Epithelial cell of esophagus (primary cell): ENCODE measurements around the gene RAPGEF1.
A peak's percentile ranks its signal among the peaks of the same experiment; 100 is the strongest.

ENCODE experiments used
- DNase-seq: peaks from one replicate; pipeline ENCODE4 v3.0.0; 2010; ENCODE audit warnings: low read depth
- H3K4me3 ChIP-seq: 2 replicates; pipeline ENCODE4 v1.5.1; 2011; ENCODE audit warnings: mild to moderate bottlenecking, low read length, control low read depth
- TF ChIP-seq, protein P1 (sequence below): IDR thresholded peaks from 2 replicates; pipeline ENCODE4 v1.5.1; 2011; ENCODE audit warnings: low read depth, mild to moderate bottlenecking, low read length, control low read depth, inconsistent platforms; ENCODE audit not compliant: insufficient read depth; ENCODE audit errors: missing control alignments

RAPGEF1 gene

DNA sequence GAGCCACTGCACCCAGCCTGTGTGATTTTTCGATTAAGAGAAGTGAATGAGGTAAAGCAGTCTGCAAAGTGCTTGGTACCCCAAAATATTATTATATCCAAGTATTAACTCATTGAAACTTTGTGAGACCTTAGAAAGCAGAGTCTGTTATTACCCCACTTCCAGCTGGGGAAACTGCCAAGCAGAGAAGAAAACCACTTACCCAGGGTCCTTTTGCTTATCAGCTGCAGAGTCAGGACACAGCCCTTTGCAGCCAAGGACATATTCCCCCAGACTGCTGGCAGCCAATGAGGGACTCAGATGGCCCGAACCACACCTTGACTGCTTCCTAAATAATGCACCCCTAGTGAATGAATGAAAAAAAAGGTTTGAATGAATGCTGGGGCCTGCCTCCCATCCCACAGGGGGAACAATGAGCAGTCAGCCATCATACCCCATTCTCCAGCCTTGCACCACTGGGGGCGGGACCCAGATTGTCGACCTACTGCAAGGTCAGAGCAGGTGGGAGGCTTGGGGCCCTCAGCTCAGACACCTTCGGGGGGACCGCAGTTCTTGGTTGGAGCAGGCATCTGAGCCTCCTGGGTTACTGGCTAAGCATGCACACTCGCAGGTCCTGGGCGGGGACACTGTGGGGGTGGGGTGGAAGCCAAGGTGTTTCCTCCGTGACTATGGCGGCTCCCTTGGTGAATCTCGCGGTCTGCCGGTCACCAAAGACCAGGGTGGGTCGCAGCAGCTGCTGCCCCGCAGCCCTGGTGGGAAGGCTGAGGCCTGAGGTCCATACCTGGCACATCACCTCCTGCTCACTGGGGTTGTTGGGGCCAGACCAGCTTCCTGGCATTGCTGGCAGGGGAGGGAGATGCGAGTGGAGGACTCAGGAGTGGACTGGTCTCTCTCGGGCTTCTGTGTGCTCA lies 164.9 kb downstream of the RAPGEF1 start:
- no peak for DNase-seq
- TF ChIP-seq, protein P1, sequence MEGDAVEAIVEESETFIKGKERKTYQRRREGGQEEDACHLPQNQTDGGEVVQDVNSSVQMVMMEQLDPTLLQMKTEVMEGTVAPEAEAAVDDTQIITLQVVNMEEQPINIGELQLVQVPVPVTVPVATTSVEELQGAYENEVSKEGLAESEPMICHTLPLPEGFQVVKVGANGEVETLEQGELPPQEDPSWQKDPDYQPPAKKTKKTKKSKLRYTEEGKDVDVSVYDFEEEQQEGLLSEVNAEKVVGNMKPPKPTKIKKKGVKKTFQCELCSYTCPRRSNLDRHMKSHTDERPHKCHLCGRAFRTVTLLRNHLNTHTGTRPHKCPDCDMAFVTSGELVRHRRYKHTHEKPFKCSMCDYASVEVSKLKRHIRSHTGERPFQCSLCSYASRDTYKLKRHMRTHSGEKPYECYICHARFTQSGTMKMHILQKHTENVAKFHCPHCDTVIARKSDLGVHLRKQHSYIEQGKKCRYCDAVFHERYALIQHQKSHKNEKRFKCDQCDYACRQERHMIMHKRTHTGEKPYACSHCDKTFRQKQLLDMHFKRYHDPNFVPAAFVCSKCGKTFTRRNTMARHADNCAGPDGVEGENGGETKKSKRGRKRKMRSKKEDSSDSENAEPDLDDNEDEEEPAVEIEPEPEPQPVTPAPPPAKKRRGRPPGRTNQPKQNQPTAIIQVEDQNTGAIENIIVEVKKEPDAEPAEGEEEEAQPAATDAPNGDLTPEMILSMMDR = no peak
- H3K4me3 ChIP-seq = no peak overlapping the region

DNA sequence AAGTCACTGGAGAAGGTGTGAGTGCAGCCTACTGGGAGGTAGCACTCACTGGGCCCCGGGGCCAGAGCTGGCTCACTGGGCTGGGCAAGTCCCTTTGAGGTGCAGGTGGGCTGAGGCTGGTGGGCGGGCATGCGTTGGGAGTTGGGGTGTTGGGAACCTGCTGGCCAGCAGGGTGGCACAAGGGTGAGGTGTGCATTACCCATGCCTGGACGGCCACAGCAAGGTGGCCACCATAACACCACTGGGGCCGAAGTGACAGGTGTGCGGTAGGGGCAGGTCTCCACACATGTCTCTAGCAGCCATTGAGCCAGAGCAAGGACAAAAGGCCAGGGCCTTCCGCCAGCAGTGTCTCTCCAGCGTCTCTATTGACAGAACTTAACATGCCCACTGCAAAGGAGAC lies 172.0 kb downstream of the RAPGEF1 start:
- no peak overlapping the region for H3K4me3 ChIP-seq
- TF ChIP-seq, protein P1 = no peak
- no peak for DNase-seq

DNA sequence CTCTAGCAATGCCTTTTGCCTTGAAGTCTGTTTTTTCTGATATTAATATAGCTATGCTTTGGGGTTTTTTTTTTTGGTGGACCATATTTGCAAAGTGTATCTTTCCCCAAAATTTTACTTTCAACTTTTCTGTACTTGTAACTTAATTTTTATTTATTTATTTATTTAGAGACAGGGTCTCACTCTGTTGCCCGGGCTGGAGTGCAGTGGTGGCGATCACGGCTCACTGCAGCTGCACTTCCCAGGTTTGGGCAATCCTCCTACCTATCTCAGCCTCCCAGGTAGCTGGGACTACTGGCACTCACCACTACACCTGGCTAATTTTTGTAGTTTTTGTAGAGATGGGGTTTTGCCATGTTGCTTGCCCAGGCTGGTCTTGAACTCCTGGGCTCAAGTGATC lies 173.7 kb downstream of the RAPGEF1 start:
- DNase-seq = no peak
- TF ChIP-seq, protein P1 = no peak
- no peak overlapping the region for H3K4me3 ChIP-seq

DNA sequence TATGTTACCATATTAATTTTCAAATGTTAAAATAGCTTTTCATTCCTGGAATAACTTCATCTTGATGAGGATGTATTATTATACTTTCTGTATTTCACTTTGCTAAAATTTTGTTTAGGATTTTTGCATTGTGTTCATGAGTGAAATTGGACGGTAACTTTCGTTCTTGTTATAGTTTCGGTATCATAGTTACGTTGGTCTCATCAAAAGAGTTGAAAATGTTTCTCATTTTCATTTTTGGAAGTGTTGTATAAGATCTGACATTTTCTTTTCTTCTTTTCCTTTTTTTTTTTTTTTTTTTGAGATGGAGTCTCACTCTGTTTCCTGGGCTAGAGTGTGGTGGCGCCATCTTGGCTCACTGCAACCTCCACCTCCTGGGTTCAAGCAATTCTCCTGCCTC lies 174.5 kb downstream of the RAPGEF1 start:
- H3K4me3 ChIP-seq = no peak overlapping the region
- no peak for DNase-seq
- TF ChIP-seq, protein P1 = no peak

DNA sequence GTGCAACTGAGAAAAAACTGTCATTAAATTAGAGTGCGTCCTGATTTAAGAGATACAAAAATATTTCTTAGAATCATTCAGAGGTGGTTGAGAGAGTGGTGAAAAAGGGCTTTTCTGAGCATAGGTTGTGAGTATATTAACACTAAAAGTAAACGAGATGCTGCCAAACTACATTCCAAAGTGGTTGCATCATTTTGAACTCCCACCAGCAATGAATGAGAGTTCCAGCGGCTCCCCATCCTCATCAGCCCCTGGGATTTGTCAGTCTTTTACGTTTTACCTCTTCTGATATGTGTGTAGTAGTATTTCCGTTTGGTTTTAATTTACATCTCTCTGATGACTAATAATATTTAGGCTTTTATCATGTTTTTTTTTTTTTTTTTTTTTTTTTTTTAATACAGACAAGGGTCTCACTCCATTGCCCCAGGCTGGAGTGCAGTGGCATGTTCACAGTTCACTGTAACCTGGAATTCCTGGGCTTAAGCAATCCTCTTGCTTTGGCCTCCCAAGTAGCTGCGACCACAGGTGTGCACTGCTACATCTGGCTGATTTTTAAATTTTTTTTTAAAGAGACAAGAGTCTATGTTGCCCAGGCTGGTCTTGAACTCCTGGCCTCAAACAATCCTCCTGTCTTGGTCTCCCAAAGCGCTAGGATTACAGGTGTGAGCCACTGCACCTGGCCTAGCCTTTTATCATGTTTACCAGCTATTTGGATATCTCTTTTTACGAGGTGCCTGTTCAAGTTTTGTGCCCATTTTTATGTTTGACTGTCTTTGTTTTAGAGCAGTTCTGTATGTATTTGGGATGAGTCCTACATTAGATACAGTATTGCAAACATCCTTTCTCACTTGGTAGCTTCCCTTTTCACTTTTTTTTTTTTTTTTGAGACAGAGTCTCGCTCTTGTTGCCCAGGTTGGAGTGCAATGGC lies 177.6 kb downstream of the RAPGEF1 start:
- TF ChIP-seq, protein P1 = no peak
- H3K4me3 ChIP-seq = no peak overlapping the region
- DNase-seq = peak; percentile 73

DNA sequence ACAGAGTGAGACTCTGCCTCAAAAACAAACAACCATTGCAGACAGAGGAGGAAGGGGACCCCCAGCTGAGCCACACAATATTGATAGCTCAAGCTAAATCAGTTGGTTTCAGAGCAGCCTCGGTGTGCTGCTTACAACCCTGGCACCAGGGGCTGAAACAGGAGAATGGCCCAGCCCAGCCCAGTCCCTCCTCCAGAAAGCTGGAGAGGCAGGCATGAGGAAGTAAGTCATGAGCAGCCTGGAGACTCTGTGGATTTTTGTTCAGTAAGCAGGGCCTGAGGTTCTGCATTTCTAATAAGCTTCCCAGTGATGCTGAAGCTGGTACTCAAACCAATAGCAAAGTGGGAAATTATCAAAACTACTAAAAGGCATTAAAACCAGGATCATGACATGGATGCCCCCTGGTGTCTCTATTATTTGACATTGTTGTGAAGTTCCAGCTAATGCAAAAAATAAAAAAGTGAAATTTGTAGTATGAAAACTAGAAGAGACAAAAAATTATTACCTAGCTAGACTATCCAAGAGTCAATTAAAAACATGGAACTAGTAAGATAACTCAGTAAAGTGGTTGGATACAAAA lies 180.4 kb downstream of the RAPGEF1 start:
- H3K4me3 ChIP-seq = no peak overlapping the region
- no peak for DNase-seq
- TF ChIP-seq, protein P1 = no peak
